HL-60/S4 treated with phorbol 12-myristate 13-acetate at 8.2 ng/mL for 4 days and 3 days (cell line): Measurements from ENCODE around the gene GOLGA5.
"Not testable (repeated sequence)": the region's sequence is repeated elsewhere in the genome, so short reads cannot be mapped to it uniquely, and the experiment has no call there.

ENCODE experiments used
- in situ Hi-C: fragments of 300-500 bp; cut with MboI; formaldehyde crosslinking; loops from 2 replicates; pipeline ENCODE4 v1.15.0; 2022; ENCODE audit warnings: low sequenced_read_pairs

Gene GOLGA5, protein sequence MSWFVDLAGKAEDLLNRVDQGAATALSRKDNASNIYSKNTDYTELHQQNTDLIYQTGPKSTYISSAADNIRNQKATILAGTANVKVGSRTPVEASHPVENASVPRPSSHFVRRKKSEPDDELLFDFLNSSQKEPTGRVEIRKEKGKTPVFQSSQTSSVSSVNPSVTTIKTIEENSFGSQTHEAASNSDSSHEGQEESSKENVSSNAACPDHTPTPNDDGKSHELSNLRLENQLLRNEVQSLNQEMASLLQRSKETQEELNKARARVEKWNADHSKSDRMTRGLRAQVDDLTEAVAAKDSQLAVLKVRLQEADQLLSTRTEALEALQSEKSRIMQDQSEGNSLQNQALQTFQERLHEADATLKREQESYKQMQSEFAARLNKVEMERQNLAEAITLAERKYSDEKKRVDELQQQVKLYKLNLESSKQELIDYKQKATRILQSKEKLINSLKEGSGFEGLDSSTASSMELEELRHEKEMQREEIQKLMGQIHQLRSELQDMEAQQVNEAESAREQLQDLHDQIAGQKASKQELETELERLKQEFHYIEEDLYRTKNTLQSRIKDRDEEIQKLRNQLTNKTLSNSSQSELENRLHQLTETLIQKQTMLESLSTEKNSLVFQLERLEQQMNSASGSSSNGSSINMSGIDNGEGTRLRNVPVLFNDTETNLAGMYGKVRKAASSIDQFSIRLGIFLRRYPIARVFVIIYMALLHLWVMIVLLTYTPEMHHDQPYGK

DNA sequence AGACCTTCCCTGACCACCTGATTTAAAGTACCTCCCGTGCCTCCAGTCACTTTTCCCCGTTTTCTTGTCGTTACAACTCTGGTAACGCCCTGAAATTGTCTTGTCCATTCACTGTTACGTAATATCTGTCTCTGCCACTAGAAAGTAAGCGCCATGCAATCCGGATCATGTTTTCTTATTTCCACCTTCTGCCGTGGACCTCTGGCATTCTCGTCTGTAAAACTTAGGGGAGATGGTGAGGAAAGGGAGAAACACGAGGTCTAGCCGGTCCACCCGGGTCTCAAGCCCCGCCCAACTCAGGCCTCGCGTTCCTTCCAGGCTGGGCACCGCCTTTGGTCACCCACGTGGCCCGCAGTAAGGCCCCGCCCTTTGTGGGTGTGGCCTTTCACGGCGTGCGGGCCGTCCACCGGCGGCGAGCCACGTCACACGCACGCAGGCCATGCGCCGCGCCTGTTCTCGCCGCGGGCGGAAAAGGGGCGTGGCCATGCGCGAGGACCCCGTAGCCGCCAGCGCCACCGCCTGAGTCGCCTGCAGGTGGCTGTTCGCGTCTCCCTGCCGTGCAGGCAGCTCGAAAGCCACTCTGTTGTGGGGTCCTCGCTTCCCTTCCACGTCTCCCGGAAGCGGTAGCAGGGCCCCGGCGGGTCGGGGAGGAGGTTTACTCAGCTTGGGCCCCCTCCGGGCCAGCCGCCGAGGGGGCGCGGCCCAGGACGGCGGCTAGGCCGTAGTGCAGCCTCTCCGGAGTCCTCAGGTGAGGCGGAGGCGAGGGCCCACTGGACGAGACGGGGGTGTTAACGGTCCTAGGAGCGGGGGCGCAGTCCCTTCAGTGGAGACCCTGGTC lies at the start of gene GOLGA5:
Gene GOLGA5 (plus strand): TSS at position 597 of the 838 bp plus-strand sequence. CDS start 3,133 bp downstream, outside the sequence.
- in situ Hi-C loops, result no loop called here

- in situ Hi-C loops, result no loop called here
Observed at GRCh38 chr14:92747701-92748258, 46.3 kb upstream of the GOLGA5 start.

- in situ Hi-C loops, result no loop called here
Observed at GRCh38 chr14:92748259-92749016, 45.7 kb upstream of the GOLGA5 start, which contains the start of gene LGMN. TSS of gene LGMN (minus strand) at chr14:92748627. CDS start at chr14:92732786, 15,841 bp downstream.

DNA sequence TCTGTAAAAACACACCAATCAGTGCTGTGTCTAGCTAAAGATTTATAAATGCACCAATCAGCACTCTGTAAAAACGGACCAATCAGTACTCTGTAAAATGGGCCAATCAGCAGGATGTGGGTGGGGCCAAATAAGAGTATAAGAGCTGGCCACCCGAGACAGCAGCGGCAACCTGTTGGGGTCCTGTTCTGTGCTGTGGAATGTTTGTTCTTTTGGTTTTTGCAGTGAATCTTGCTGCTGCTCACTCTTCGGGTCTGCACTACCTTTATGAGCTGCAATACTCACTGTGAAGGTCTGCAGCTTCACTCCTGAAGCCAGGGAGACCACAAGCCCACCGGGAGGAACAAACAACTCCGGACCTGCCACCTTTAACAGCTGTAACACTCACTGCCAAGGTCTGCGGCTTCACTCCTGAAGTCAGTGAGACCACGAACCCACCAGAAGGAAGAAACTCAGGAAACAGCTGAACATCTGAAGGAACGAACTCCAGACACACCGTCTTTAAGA lies 43.8 kb upstream of the GOLGA5 start:
- in situ Hi-C loops, result not testable (repeated sequence)

- in situ Hi-C loops, result no loop called here
Observed at GRCh38 chr14:92750994-92751400, 43.1 kb upstream of the GOLGA5 start.

DNA sequence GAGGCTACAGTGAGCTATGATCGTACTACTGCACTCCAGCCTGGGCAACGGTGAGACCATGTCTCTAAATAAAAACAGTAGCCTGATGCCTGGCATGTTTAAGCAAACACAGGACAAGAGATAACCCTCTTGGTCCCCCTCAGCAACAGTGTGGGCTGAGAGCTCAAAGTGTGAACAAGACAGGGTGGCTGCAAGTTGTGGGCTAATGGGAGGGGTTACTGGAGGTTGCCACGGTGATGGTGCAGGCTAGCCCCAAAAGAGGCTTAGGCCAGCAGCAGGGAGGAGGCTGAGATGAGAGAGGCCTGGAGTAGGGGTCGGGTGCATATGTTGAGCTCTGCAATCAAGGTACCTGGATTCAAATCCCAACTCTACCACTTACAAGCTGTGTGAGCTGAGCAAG lies 42.3 kb upstream of the GOLGA5 start:
- in situ Hi-C loops, result no loop called here

DNA sequence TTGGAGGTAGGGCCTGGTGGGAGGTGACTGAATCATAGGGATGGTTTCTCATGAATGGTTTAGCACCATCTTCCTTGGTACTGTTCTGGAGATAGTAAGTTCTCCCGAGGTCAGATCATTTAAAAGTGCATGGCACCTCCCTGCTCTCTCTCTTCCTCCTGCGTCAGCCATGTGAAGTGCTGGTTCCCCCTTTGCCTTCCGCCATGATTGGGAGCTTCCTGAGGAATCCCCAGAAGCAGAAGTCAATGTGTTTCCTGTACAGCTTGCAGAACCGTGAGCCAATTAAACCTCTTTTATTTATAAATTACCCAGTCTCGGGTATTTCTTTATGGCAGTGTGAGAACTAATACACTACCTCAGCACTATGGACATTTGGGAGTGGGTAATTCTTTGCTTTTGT lies 40.9 kb upstream of the GOLGA5 start:
- in situ Hi-C loops, result no loop called here

DNA sequence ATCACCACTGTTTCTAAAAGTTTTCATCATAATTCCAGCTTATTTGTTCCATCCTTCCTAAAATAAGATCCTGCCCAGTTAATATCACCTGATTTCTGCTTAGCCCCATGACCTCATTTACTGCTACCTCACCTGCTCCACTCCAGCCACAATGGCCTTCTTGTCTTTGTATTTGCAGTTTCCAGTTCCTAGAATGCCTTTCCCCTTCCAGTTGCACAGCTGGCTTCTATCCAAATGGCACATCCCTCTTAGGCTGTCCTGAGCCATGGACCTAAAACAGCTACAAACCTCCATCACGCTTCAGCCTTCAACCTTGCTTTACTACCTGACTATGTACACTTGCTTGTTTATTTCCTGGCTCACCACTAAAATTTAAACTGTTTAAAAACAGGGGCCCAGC lies 39.1 kb upstream of the GOLGA5 start:
- in situ Hi-C loops, result no loop called here

DNA sequence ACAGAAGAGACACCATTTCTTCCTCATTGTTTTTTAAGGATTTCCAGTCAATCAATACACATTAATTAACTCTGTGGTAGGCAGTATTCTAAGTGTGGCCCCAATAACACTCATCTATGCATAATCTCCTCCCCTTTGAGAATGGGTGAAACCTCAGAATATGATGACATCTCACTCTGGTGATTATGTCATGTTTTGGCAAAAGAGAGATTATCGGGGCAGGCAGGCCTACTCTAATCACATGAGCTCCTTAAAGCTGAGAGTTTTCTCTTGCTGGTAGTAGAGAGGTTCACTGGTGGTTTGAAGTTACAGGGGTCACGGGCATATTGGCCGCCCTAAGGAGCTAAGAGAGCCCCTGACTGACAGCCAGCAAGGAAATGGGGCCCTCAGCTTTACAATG lies 38.6 kb upstream of the GOLGA5 start:
- in situ Hi-C loops, result no loop called here

GRCh38 chr14:92756446-92756845 lies 37.7 kb upstream of the GOLGA5 start:
- in situ Hi-C loops, result no loop called here

GRCh38 chr14:92759300-92759678 lies 34.8 kb upstream of the GOLGA5 start:
- in situ Hi-C loops, result no loop called here

- in situ Hi-C loops, result no loop called here
Observed at GRCh38 chr14:92759679-92760523, 34.2 kb upstream of the GOLGA5 start.

- in situ Hi-C loops, result no loop called here
Observed at GRCh38 chr14:92760524-92760805, 33.6 kb upstream of the GOLGA5 start.

- in situ Hi-C loops, result not testable (repeated sequence)
Observed at GRCh38 chr14:92763666-92764631, 30.2 kb upstream of the GOLGA5 start.

- in situ Hi-C loops, result not testable (repeated sequence)
Observed at GRCh38 chr14:92768236-92768635, 25.9 kb upstream of the GOLGA5 start.

DNA sequence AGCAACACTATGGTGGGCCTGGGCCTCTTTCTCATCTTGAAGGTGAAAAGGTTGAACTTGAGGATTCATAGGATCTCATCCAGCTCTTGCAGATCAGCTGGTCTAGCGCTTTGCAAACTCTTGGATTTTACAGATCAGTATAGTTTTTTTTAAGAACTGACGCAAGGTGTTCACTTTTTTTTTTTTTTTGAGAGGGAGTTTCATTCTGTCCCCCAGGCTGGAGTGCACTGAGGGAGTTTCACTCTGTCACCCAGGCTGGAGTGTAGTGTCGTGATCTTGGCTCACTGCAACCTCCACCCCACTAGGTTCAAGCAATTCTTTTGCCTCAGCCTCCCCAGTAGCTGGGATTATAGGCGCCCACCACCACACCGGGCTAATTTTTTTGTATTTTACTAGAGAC lies 25.3 kb upstream of the GOLGA5 start:
- in situ Hi-C loops, result no loop called here

- in situ Hi-C loops, result loop anchor here (10.0 kb wide), 1 partner anchor 56 kb away; no protein-coding TSS in a partner anchor
Observed at GRCh38 chr14:92770484-92770883, 23.6 kb upstream of the GOLGA5 start.

DNA sequence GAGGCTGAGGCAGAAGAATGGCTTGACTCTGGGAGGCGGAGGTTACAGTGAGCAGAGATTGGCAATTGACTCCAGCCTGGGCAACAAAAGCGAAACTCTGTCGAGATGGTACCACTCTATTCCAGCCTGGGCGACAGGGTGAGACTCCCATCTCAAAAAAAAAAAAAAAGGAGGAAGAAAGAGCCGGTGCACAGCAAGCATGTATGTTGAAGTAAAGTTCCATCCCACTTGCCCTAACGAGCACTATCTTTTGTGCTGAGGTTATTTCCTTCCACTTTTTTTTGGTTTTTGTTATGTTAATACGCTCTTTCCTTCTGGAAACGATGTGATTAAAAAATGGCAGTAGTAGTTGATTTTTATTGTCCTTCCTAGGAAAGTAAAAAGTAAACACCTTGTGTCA lies 19.5 kb upstream of the GOLGA5 start:
- in situ Hi-C loops, result loop anchor here (10.0 kb wide), 1 partner anchor 60 kb away; no protein-coding TSS in a partner anchor
